ENCODE data around the gene RBM22.

DNA sequence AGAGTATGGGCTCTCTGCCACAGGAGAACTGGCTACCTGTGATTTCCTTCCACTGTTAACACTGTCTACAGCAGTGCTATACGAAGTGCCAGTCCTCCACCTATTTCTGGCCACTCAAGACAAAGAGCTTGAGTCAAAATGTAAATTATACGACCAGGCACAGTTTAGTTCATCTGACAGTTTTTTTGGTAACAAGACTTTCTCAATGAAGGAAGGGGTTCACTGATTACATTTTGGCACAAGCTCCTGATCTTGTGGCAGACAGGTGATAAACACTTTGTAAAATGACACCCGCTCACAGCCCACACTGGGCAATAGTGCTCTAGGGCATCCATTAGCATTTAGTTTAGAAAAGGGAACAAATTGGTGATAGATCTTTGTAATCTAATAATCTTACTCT lies 8.6 kb downstream of the RBM22 start:
- no peak for TF ChIP-seq POLR2AphosphoS5 (IDR thresholded peaks at IDR 0.05; ENCODE audit: insufficient read depth in 1 of 2, low read depth in 1 of 2)
- TF ChIP-seq, protein P1, sequence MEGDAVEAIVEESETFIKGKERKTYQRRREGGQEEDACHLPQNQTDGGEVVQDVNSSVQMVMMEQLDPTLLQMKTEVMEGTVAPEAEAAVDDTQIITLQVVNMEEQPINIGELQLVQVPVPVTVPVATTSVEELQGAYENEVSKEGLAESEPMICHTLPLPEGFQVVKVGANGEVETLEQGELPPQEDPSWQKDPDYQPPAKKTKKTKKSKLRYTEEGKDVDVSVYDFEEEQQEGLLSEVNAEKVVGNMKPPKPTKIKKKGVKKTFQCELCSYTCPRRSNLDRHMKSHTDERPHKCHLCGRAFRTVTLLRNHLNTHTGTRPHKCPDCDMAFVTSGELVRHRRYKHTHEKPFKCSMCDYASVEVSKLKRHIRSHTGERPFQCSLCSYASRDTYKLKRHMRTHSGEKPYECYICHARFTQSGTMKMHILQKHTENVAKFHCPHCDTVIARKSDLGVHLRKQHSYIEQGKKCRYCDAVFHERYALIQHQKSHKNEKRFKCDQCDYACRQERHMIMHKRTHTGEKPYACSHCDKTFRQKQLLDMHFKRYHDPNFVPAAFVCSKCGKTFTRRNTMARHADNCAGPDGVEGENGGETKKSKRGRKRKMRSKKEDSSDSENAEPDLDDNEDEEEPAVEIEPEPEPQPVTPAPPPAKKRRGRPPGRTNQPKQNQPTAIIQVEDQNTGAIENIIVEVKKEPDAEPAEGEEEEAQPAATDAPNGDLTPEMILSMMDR (IDR thresholded peaks at IDR 0.05) = no peak

Data from vagina (tissue), 2 donors.